HPDE6-E6E7 (cell line): ENCODE results near the gene GLIPR1.
"Not testable (repeated sequence)": the region's sequence is repeated elsewhere in the genome, so short reads cannot be mapped to it uniquely, and the experiment has no call there.

Experiments used
- DNase-seq: peaks from one replicate; pipeline ENCODE4 v3.0.0; 2011; ENCODE audit warnings: missing footprints; ENCODE audit errors: extremely low spot score

Gene GLIPR1

DNA sequence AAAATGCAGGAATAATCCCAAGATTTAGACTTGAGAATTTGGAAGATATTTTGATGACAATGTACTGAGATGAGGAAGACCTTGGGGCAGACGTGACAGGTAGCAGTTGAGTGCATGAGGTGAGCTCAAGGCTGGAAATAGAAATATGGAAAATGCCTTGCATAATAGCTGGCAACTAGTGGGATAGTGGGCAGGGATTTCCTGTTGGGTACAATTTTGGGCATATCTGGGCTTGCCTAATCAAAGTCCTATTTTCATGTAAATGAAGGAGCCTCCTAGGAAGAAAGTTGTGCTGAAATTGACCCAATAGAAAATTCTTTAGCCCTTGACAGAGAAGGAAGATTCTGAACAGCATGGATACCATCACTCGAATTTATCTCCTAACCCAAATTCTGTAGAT is 6.4 kb upstream of the GLIPR1 start:
- DNase-seq, result no peak

DNA sequence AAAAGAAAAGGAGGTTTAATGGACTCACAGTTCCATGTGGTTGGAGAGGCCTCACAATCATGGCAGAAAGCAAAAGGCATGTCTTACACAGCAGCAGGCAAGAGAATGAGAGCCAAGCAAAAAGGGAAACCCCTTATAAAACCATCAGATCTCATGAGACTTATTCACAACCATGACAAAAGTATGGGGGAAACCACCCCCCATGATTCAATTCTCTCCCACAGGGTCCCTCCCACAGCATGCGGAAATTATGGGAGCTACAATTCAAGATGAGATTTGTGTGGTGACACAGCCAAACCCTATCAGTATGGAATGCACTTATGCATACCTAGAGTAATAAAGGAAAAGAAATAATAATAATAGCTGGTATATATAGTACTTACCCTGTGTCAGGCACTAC is 4.5 kb upstream of the GLIPR1 start:
- no peak for DNase-seq

DNA sequence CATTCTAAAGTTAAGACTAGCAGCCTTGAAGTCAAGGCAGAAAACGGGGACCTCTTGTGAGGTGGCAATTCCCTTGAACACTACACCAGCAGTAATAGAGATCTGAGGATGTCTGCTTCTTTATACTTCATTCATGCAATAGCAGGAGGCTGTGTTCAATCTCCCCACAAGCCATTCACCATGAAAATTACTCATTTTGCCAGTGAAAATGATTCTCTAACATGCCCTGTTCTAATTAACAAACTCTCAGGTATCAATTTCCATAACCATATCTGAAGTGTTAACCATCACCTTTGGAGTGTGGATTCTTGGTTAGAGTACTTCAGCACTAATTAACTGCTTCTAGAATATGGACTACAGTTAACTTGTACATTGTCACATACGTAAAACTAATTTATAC is 3.4 kb upstream of the GLIPR1 start:
- no peak for DNase-seq

DNA sequence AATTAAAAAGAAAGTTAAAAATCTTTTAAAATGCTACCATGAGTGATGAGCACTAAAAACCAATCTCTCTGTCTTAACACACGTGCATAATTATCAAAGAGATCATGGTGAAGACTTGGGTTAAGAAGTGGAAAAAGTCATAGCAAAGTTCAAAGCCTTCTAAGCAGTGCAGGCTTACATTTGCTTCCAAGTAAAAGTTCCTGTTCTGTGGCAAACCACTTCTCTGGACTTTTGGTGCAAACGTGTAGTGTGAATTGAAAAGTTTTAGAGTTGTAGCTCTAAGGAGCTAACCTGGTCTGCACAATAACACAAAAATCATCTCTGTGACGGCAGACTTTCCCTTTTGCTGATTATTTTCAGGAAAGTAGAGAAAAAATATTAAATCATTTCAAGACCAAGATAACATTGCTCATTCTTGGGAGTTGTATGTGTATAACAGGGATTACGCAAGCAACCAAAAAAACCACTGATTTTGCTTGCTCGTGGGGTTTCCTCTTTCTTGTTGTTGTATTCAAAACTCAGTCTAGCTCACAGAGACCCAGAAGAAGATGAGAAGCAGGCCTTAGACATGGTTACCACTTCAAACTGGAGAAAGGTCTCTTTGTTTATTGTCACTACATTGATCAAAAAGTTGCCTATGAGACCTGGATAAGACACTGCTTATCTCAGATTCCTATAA is 2.3 kb upstream of the GLIPR1 start:
- DNase-seq, result no peak

DNA sequence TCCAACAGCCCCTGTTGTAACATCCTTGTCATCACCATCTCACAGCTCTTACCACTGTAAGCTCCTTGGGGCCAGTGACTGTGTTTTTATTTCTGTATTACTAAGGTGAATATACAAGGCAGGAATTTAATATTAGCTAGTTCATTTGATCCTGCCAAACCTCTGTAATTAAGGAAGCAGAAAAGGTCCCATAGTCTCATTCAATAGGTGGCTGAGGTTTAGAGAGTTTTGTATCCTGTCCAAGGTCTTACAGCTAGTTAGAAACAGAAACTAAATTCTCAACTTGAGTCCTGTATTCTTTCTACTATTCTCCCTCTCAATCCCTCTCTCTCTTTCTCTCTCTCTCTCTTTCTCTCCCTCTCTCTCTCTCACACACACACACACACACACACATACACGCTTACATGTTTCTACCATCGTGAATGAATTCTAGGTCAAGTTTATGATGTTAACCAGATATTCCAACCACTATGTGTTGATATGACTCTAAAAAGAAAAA is 543 bp upstream of the GLIPR1 start:
- DNase-seq, result no peak

DNA sequence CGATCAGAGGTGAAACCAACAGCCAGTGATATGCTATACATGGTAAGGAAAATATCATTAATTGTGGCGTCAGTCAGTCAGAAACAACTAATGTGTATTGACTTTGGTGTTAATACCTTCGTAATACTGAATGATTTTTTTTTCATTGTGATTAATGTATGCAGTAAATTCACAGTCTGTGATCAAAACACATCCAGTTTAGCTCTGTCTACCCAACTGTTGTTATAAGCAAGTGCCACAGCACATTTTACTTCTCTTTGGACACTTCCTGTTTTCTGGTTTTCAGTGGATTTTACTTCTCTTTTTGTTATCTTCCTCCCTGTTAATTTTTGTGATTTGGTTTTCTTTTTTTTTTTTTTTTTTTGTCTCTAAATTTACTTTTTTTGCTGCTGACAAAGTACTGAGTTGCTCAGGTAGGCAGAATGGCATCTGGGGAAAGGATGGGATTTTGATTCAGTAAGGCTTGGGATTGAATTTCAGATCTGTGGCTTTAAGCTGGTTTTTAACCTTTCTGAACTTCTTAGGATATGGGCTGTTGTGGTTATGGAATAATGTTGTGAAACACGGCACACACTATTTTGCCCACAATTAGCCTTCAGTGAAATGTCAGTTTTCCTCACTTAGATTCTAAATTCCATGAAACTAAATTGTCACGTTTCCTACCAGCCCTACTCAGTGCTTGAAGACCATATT is 604 bp downstream of the GLIPR1 start:
- no peak for DNase-seq

DNA sequence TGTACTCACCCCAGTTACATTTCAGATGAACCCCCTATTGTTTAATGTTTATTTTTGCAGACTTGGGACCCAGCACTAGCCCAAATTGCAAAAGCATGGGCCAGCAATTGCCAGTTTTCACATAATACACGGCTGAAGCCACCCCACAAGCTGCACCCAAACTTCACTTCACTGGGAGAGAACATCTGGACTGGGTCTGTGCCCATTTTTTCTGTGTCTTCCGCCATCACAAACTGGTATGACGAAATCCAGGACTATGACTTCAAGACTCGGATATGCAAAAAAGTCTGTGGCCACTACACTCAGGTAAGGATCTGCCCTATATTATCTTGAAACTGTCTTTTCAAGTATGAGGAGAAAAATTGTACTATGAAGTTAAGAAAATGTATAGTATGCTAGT is 1.2 kb downstream of the GLIPR1 start:
- DNase-seq, result no peak

DNA sequence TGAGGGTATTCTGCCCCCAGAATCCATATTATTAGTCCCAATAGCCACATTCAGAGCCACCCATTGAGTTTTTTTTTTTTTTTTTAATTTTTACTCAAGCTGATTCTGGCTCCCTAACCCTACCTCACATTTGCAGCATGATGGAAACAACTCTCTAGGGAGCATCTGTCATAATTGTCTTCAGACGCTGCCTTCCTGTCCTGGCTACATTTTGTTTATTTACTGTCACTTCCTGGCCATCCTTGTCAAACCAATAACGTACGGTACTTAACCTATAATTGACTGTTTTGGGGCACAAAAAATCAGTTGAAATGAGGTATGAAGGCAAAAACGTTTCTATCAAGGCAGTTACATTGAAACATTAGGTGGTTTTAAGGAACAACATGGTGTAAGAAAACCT is 2.1 kb downstream of the GLIPR1 start:
- no peak for DNase-seq

DNA sequence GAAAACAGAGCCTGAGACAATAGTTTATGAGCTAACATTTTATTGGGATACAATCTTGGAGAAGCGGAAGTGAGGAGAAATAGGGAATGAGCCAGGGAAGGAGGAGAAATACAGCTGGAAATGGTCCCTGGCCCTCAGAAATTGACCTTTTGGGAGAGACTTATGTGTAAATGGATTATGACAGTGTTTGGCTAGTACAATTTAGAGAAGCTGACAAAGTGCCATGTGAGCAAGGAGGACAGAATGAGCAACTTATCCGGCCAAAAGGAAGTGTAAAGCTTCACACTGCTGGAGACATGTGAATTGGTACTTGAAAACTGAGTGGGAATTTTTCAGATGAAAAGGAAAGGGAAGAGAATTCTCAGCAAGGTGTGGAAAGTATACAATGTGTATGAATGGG is 2.9 kb downstream of the GLIPR1 start:
- DNase-seq, result no peak

DNA sequence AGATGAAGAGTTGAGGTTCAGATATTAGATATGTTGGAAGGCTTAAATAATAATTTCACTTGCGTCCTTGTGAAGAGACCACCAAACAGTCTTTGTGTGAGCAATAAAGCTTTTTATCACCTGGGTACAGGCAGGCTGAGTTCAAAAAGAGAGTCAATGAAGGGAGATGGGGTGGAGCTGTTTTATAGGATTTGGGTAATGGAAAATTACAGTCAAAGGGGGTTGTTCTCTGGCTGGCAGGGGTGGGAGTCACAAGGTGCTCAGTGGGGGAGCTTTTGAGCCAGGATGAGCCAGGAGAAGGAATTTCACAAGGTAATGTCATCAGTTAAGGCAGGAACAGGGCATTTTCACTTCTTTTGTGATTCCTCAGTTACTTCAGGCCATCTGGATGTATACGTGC is 3.9 kb downstream of the GLIPR1 start:
- not testable (repeated sequence) for DNase-seq

DNA sequence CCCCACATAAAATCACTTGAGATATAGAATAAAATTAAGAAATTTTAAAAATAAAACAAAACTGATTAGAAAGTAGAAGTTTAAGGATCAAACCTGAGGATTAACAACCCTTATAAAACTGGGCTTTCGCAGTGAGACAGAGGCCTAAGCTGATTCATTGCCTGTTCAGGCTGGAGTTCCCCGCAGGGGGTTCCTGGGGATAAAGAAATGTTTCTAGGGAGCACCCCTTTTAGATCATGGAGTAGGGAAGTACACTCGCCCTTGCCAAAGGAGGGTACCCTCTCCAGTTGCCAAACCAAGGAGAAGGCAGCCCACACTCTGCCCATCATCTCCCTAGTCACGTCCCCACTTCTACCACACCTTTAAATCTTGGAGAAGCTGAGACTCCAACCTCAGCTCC is 6.8 kb downstream of the GLIPR1 start:
- DNase-seq, result no peak

DNA sequence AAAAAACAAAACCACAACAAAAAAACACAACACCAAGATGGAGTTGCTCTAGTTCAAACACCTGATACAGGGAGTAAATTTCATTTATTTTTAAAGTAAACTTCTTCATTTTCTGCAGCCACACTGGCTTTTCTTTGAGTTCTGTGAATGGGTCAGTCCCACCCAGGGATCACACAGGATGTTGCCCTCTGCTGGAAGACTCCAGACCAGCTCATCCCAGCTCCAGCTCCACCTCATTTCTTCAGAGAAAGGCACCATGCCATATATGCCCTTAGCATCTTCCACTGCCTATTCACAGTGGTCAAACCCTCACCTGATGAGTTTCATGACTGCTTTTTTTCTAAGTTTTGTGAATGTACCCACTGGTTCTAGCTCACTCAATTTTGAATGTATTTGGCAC is 8.0 kb downstream of the GLIPR1 start:
- DNase-seq, result no peak

DNA sequence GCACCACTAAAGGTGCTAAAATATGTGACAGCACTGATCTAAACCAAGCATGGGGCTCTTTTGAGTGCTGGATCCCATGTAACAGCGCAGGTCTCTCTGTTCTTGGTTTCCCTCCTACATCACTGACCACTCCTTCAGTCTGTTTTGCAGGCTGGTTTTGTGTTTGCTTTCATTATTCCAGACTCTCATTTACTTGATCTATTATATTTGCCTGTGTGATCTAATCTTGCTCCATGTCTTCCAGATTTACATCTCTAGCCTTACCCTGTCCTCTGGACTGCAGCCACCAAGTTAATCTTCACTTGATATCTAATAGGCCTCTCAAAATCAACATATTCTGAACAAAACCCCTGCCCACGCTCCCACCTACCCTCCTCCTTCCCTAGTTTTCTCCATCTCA is 8.6 kb downstream of the GLIPR1 start:
- DNase-seq, result no peak

DNA sequence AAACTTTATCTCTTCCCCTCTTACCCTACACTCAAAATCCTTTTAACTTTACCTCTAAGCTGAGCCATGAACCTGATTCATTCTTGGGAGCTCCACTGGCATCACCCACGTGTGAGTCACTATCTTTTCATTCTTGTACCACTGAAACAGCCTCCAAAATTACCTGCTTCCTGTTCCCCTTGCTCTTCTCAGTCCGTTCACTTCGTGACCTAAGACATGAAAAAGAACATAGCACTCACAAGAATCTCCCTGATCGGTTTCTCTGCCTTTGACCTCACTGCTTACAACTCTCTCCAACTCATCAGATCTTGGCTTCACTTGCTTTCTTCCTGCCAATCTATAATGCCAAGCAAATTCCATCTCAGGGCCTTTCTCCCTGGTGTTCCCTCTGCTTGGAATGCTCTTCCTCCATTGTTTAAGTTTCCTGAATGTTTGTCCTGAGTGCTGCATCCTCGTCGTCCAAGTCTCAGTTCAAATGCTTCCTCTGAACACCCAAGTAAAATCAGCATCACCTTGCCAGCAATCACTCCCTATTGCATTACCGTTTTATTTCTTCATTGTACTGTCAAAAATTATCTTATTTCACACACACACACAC is 9.2 kb downstream of the GLIPR1 start:
- peak; percentile 47 for DNase-seq

DNA sequence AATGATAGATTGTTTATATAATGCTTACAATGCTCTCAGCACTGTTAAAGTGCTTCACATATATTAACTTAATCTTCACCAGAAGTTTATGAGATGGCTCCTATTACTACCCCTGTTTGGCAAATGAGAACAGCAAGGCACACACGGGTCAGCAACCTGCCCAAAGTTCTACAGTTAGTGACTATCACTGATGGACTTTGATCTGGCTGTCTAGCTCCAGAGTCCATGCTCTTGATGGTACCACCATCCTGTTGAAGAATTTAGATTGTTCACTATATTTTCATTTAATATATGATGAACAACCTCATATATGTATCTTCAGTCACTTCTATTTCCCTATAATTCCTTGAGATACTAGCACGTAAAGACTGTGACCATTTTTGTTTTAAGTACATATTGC is 10.6 kb downstream of the GLIPR1 start:
- DNase-seq, result no peak

DNA sequence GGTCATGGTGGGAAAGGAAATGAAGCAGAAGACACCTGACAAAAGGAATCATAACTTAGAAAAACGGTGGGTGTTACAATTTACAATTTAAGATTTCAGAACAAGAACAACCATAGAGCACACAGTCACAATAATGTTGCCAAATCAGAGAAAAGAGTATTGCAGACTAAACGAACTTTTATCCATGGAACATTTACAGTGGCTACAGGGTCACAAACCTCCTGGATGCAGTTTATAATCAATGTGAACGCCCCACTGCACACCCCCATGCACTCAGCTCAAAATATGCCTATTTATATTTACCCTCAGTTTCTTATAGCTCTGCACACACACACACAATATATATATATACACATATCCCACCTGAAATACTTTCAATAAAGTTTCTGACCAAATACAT is 22.9 kb downstream of the GLIPR1 start:
- no peak for DNase-seq

DNA sequence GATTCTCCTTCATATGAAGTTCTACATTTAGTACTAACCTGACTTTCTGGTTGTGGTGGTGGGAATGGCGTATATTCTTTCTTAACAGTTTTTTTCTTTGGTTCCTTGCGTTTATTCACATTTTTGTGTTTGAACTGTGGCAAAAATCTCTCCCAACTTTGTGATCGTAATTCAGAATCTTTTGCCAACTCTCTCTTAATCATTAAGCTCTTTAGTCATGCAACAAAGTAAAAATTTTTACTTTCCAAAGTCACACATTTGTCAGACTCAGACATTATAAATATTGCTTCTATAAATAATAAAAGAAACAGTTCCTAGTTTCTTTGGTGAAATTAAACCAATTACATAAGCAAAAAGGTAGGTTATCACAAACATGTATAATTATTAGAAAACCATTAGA is 23.3 kb downstream of the GLIPR1 start:
- no peak for DNase-seq

DNA sequence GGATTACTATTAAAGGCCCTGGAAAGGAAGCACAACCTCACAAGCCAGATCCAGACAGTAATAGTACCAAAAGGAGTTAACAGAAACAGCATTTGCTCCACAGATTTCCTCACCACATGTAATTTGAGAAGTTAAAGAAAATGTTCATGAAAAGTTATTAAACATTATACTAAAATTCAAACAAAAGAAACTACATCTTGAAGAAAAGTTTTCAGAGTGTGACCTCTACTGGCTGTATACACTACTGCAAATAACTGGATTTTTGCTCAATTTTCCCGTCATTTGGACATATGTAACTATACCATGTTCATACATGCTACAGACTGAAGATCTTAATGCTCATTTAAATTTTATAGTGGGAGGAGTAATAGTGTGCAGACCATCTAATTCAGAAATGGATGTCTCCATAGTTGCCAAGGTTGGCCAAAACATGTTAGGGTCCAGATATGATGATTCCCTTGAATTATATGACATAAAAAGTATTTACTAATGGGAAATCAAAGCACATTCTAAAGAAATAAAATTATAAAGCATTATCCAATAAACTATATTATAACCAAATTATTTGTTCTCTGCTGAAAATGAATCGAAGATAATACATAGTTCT is 25.3 kb downstream of the GLIPR1 start:
- no peak for DNase-seq

DNA sequence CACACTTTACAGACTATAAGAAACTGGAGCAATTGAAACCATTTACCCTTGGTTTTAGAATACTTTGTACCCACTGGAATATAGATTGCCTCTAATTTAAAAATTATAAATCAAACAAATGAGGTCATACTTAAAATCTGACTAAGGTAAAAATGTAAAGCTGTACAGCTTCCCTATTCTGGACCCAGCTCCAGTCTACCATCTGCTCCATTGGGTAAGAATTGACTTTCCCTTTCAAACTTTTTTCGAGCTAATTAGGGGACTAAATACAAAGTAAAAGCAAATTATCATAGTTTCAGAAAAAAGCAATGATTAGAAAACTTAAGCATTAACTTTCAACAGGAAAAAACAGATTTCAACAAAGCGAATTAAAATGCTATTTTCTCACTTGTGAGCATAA is 26.5 kb downstream of the GLIPR1 start:
- no peak for DNase-seq

DNA sequence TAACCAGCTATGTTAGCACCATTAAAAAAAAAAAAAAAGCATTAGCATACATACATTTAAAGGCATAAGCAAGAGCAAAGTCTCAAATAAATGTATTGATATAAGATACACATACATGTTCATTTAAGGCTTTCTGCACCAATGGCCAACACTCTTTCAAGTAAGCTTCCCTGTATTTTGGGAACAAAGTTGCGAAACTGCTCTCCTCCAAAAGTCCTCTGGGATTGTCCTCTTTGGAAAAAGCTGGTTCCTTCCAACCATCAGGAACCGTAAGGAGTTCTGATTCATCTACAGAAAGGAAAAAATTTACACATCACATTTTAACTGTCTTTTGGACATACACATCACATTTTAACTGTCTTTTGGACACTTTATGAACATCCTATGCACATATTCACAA is 27.6 kb downstream of the GLIPR1 start:
- DNase-seq, result no peak

DNA sequence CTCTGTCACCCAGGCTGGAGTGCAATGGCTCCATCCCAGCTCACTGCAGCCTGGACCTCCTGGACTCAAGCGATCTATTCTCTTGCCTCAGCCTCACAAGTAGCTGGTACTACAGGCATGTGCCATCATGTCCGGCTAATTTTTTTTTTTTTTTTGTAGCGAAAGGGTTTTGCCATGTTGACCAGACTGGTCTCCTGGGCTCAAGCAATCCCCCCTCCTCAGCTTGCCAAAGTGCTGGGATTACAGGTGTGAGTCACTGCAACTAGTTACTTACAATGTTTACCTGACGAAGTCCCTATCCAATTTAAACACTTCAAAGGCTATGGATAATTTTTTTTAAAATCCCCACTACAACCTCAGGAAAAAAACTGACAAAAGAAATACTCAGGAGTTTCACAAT is 29.1 kb downstream of the GLIPR1 start:
- no peak for DNase-seq

DNA sequence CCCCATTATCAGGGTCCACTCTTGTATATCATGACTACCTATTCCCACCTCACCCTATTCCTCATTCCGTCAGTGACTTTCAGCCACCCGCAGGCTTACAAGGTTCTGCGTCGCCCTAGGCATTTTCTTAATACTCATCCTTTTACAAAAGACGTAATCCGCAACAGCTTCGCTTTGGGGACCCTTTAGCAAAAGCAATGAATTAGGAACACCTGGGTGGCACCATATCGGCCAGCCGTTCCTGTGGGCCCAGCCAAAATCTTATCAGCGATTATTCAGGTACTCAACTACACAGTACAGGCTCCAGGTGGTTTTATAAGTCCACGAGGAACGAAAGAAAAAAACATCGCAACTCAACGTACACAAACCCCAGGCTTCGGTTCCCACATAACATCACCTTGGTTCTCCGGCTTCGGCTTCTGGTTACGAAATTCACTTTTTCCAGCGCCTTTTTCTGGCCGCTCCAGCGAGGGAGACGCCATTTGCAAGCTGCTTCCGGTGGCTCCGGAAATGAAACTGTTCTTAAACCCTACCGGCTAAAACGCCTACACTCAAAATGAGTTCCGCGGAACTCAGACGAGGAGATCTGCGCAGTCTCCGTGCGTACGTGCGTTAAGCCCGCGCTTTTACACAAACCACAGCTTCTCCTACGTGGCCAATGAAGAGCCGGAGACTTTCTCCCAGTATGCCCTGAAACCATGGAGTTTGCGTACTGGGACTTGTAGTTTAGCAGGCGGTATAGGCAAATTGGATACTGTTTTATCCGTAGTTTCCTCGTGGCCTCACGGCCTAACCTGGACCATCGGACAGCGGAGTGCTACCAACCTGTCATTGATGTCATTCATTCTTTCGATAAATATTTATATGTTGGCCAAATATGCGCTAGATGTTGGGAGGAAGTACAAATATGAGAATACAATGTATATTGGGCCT is 30.8 kb downstream of the GLIPR1 start, which contains the start of gene KRR1:
Gene KRR1, minus strand, starts transcription at position 494 of the 933 bp plus-strand sequence. Its CDS starts 12 bp downstream, at position 482.
- peak; percentile 86 for DNase-seq
